ENCODE measurements around the gene ABHD16A.
A peak's percentile ranks its signal among the peaks of the same experiment; 100 is the strongest.

Gene ABHD16A

GRCh38 chr6:31663961-31664789, 38.9 kb downstream of the ABHD16A start:
- H3K79me2 ChIP-seq (ENCODE audit: insufficient read depth, low read depth): peaks cover 54% of the 10 kb centered on the region
- H3K27me3 ChIP-seq (ENCODE audit: insufficient read depth, low read depth): no peaks in the 10 kb centered on the region
- peak overlapping the region; percentile 98 for H3K27ac ChIP-seq
- TF ChIP-seq CTCF (conservative IDR thresholded peaks at IDR 0.05; ENCODE audit: low read depth, low read length): no peak
- H3K9ac ChIP-seq: peak overlapping the region; percentile 89; the same call in 1 of the 2 replicates
- peaks cover 52% of the 10 kb centered on the region for H3K4me1 ChIP-seq (ENCODE audit: low read depth, poor library complexity, severe bottlenecking)
- H3K36me3 ChIP-seq (ENCODE audit: insufficient read depth): peaks cover 4% of the 10 kb centered on the region; the same call in 1 of the 2 replicates
- peak overlapping the region; percentile 97 for H3K4me2 ChIP-seq
- H4K20me1 ChIP-seq (ENCODE audit: insufficient read depth): no peaks in the 10 kb centered on the region
- peak overlapping the region; percentile 54 for H3K4me3 ChIP-seq (IDR thresholded peaks at IDR 0.05; ENCODE audit: insufficient read depth, low read depth, low read length)
- peak overlapping the region; percentile 27; the same call in 1 of the 2 replicates for H2AFZ ChIP-seq (ENCODE audit: low read depth)

GRCh38 chr6:31663126-31663960, 39.8 kb downstream of the ABHD16A start:
- no peak for TF ChIP-seq CTCF (conservative IDR thresholded peaks at IDR 0.05; ENCODE audit: low read depth, low read length)
- Histone ChIP-seq H4K20me1 (ENCODE audit: insufficient read depth) (no peaks in the 10 kb centered on the region), H3K9ac (no peak overlapping the region; the same call in 1 of the 2 replicates), H2AFZ (ENCODE audit: low read depth) (no peak overlapping the region), H3K36me3 (ENCODE audit: insufficient read depth) (peaks cover 4% of the 10 kb centered on the region; the same call in 1 of the 2 replicates), H3K4me3 (IDR thresholded peaks at IDR 0.05; ENCODE audit: insufficient read depth, low read depth, low read length) (no peak overlapping the region), H3K27ac (no peak overlapping the region), H3K4me2 (peak overlapping the region; percentile 97), H3K27me3 (ENCODE audit: insufficient read depth, low read depth) (no peaks in the 10 kb centered on the region), H3K79me2 (ENCODE audit: insufficient read depth, low read depth) (peaks cover 57% of the 10 kb centered on the region), H3K4me1 (ENCODE audit: low read depth, poor library complexity, severe bottlenecking) (peaks cover 55% of the 10 kb centered on the region)

GRCh38 chr6:31662124-31662723, 40.9 kb downstream of the ABHD16A start:
- peaks cover 51% of the 10 kb centered on the region for H3K4me1 ChIP-seq (ENCODE audit: low read depth, poor library complexity, severe bottlenecking)
- no peak overlapping the region for H2AFZ ChIP-seq (ENCODE audit: low read depth)
- H3K4me3 ChIP-seq (IDR thresholded peaks at IDR 0.05; ENCODE audit: insufficient read depth, low read depth, low read length): no peak overlapping the region
- TF ChIP-seq CTCF (conservative IDR thresholded peaks at IDR 0.05; ENCODE audit: low read depth, low read length): no peak
- no peaks in the 10 kb centered on the region for H3K27me3 ChIP-seq (ENCODE audit: insufficient read depth, low read depth)
- no peak overlapping the region for H3K9ac ChIP-seq
- H3K79me2 ChIP-seq (ENCODE audit: insufficient read depth, low read depth): peaks cover 47% of the 10 kb centered on the region
- H3K36me3 ChIP-seq (ENCODE audit: insufficient read depth): no peaks in the 10 kb centered on the region; the same call in 1 of the 2 replicates
- H4K20me1 ChIP-seq (ENCODE audit: insufficient read depth): no peaks in the 10 kb centered on the region
- H3K4me2 ChIP-seq: no peak overlapping the region
- no peak overlapping the region; the same call in 1 of the 2 replicates for H3K27ac ChIP-seq

Data from KMS-11 (cell line).